ENCODE data around the gene DNAH10. TPM values are rescaled to one million over a fixed set of nuclear protein-coding genes. Genes with fewer than 3 reads are reported as not detected.

DNAH10 gene
- total and polyA plus RNA-seq, 10 of the 15 experiments (the other 5 are each of a cell fraction or from before 2014, with no cell fraction given) = 0.01 to 0.32 (median 0.06) TPM

GRCh38 chr12:123971449-123971769, 209.3 kb downstream of the DNAH10 start:
- Histone ChIP-seq H3K27me3 (replicated peaks in 1 of 2; ENCODE audit: control insufficient read depth in 2 of 2, insufficient read depth in 2 of 2, low read length in 1 of 2) (no peaks in the 10 kb centered on the region), H3K27ac (ENCODE audit: control insufficient read depth, insufficient read depth) (no peak overlapping the region), H3K9me3 (replicated peaks; ENCODE audit: control insufficient read depth, insufficient read depth, low read length) (no peaks in the 10 kb centered on the region), H3K4me3 (peak overlapping the region; percentile 80; the same call in 1 of the 2 replicates), H4K20me1 (ENCODE audit: control insufficient read depth, insufficient read depth) (no peaks in the 10 kb centered on the region), H3K4me2 (ENCODE audit: control insufficient read depth, insufficient read depth) (peak overlapping the region; percentile 97), H2AFZ (ENCODE audit: control insufficient read depth, low read depth, low read length) (peak overlapping the region; percentile 49), H3K79me2 (ENCODE audit: control insufficient read depth, insufficient read depth, low read length) (peaks cover 14% of the 10 kb centered on the region), H3K9ac (ENCODE audit: control insufficient read depth, insufficient read depth, low read length) (peak overlapping the region; percentile 64), H3K36me3 (ENCODE audit: control insufficient read depth in 2 of 2, insufficient read depth in 2 of 2, low read length in 1 of 2) (peaks cover 0 to 5% of the 10 kb centered on the region in 2 experiments; a peak in 3 of 4 replicates), H3K4me1 (ENCODE audit: control insufficient read depth, insufficient read depth, low read length) (no peaks in the 10 kb centered on the region; the same call in 1 of the 2 replicates)
- ATAC-seq (no peak), FAIRE-seq (no peak), DNase-seq (ENCODE audit: low read depth, low spot score) (no peak)
- 52% methylated on average over 10 of the region's 10 CpGs for WGBS (ENCODE audit: insufficient coverage, insufficient replicate concordance, low lambda C conversion rate, missing lambda C conversion rate)
- TF ChIP-seq MLLT1 (IDR thresholded peaks at IDR 0.05) = 0 out of 2 replicates have a peak, but pooled peaks have one; percentile 56
- no peak for TF ChIP-seq ZBTB33 (IDR thresholded peaks at IDR 0.05)
- TF ChIP-seq SUZ12 (IDR thresholded peaks at IDR 0.05; ENCODE audit: unreplicated experiment) = no peak
- TF ChIP-seq HDAC2 (IDR thresholded peaks at IDR 0.05) = no peak
- no peak for TF ChIP-seq SPI1 (IDR thresholded peaks at IDR 0.05; ENCODE audit: borderline replicate concordance, insufficient read depth, low read depth, low read length)
- in situ Hi-C loops (cut with MboI) (no loop called here), intact Hi-C loops (cut with micrococcal nuclease; ENCODE audit: unreplicated experiment) (no loop called here)
- ChIA-PET SMC1A (ENCODE audit: uncharacterized antibody, unreplicated experiment) (interaction anchor here (0.6 to 0.9 kb wide), 2 partner anchors 61 to 271 kb away, joined by 3 read pairs; no protein-coding TSS in a partner anchor), RAD21 (ENCODE audit: unreplicated experiment) (no interaction called here), CTCF (interaction anchor here (1.0 to 1.5 kb wide), 4 partner anchors 9 to 337 kb away, joined by 3 to 4 read pairs (median 4); no protein-coding TSS in a partner anchor), POLR2A (no interaction called here)
- BruUV-seq (replicated peaks) = TSS peak; percentile 74
